GM12878 (cell line): ENCODE results near the gene PRAMEF9. TPM values are rescaled to one million over a fixed set of nuclear protein-coding genes. Genes with fewer than 3 reads are reported as not detected.

Experiments
- ATAC-seq: fragments of 200-7000 bp; cut with Tn5 transposase; 3 replicates; pipeline ENCODE4 v1.9.1; 2020; ENCODE audit warnings: mild to moderate bottlenecking, moderate library complexity
- BruUV-seq: library from RNA; stranded (reverse); fragments of 400-500 nt; replicated peaks from 2 replicates; lab custom pipeline; 2021; lab: Mats Ljungman, UMichigan
- CTCF ChIA-PET: fragments of 300-600 bp; sonication (Branson Sonifier 250); formaldehyde crosslinking; extraction: SDS; loops from one replicate; lab custom pipeline; 2021; ENCODE audit warnings: inconsistent platforms; lab: Yijun Ruan, JAX
- POLR2A ChIA-PET: fragments of 350-600 bp; formaldehyde crosslinking; extraction: SDS; loops from one replicate; lab custom pipeline; 2021; ENCODE audit warnings: inconsistent platforms; lab: Charles Lee
- RAD21 ChIA-PET: fragments of 300-600 bp; sonication (Branson Sonifier 250); formaldehyde crosslinking; loops from one replicate; lab custom pipeline; 2023; ENCODE audit warnings: antibody characterized with exemption; ENCODE audit not compliant: unreplicated experiment; lab: Charles Lee
- SMC1A ChIA-PET: fragments of 300-600 bp; sonication (Branson Sonifier 250); formaldehyde crosslinking; loops from one replicate; lab custom pipeline; 2023; ENCODE audit not compliant: unreplicated experiment, uncharacterized antibody; lab: Charles Lee
- DNase-seq: peaks from one replicate; pipeline ENCODE4 v3.0.0-alpha.2; 2011; ENCODE audit warnings: low read depth, low spot score
- FAIRE-seq: peaks from 3 replicates; lab custom pipeline; 2011; peaks lifted over from hg19 to GRCh38; lab: Jason Lieb, UNC
- H2AFZ ChIP-seq: 2 replicates; pipeline ENCODE4 v1.6.0; 2011; ENCODE audit warnings: low read depth, low read length, control low read depth; ENCODE audit not compliant: control insufficient read depth
- H3K27ac ChIP-seq: 2 replicates; pipeline ENCODE4 v1.5.1; 2011; ENCODE audit warnings: control low read depth; ENCODE audit not compliant: control insufficient read depth, insufficient read depth
- H3K27me3 ChIP-seq, 2 experiments: replicated peaks in 1 of 2; 2 replicates each; pipeline versions ENCODE4 v1.6.0 to v1.6.1; 2011; ENCODE audit warnings: low read length in 1 of 2; ENCODE audit not compliant: control insufficient read depth in 2 of 2, insufficient read depth in 2 of 2
- H3K36me3 ChIP-seq, 2 experiments: 2 replicates each; pipeline ENCODE4 v1.5.1; 2011; ENCODE audit warnings: low read length in 1 of 2; ENCODE audit not compliant: control insufficient read depth in 2 of 2, insufficient read depth in 2 of 2
- H3K4me1 ChIP-seq: 2 replicates; pipeline ENCODE4 v1.6.1; 2011; ENCODE audit warnings: mild to moderate bottlenecking, low read length, moderate library complexity, mixed read lengths; ENCODE audit not compliant: control insufficient read depth, insufficient read depth
- H3K4me2 ChIP-seq: 2 replicates; pipeline ENCODE4 v1.6.0; 2011; ENCODE audit warnings: control low read depth; ENCODE audit not compliant: control insufficient read depth, insufficient read depth
- H3K4me3 ChIP-seq: fragments of 200-600 bp; sonication (generic); 2 replicates; pipeline ENCODE4 v1.5.1; 2016
- H3K79me2 ChIP-seq: 2 replicates; pipeline ENCODE4 v1.6.0; 2011; ENCODE audit warnings: low read length; ENCODE audit not compliant: control insufficient read depth, insufficient read depth
- H3K9ac ChIP-seq: 2 replicates; pipeline ENCODE4 v1.8.0; 2011; ENCODE audit warnings: low read length, control low read depth, mixed read lengths; ENCODE audit not compliant: control insufficient read depth, insufficient read depth
- H3K9me3 ChIP-seq: replicated peaks from 3 replicates; pipeline ENCODE4 v1.5.1; 2011; ENCODE audit warnings: mild to moderate bottlenecking, low read length; ENCODE audit not compliant: control insufficient read depth, insufficient read depth
- H4K20me1 ChIP-seq: 2 replicates; pipeline ENCODE4 v1.6.0; 2011; ENCODE audit not compliant: control insufficient read depth, insufficient read depth
- CHD1 ChIP-seq: IDR thresholded peaks from 2 replicates; pipeline ENCODE4 v1.6.1; 2012; ENCODE audit warnings: low read depth, low read length, improper control_type of control experiment
- CREM ChIP-seq: IDR thresholded peaks from 2 replicates; pipeline ENCODE4 v1.6.1; 2014; ENCODE audit warnings: antibody characterized with exemption, low read depth
- CTCF ChIP-seq, 3 experiments: IDR thresholded peaks in 2 of 3; conservative IDR thresholded peaks in 1 of 3; 2 replicates each; pipeline ENCODE4 v1.5.1; 2011; ENCODE audit warnings: low read depth in 3 of 3, low read length in 3 of 3, mild to moderate bottlenecking in 3 of 3, control low read depth in 2 of 3, moderate library complexity in 2 of 3, inconsistent platforms in 1 of 3, mixed read lengths in 1 of 3; ENCODE audit not compliant: control insufficient read depth in 2 of 3, insufficient read depth in 1 of 3; ENCODE audit errors: extremely low read depth in 1 of 3
- EZH2 ChIP-seq: IDR thresholded peaks from 2 replicates; pipeline ENCODE4 v1.6.1; 2012; ENCODE audit warnings: low read depth, mild to moderate bottlenecking, control low read depth, inconsistent platforms, low read length, borderline replicate concordance; ENCODE audit not compliant: control insufficient read depth
- FOS ChIP-seq: IDR thresholded peaks from 3 replicates; pipeline ENCODE4 v1.6.1; 2011; ENCODE audit warnings: borderline replicate concordance; ENCODE audit not compliant: insufficient read length; ENCODE audit errors: extremely low read depth
- HDAC2 ChIP-seq: fragments of 200-600 bp; sonication (generic); IDR thresholded peaks from 2 replicates; pipeline ENCODE4 v1.6.1; 2017
- HDGF ChIP-seq: fragments of 450-650 bp; IDR thresholded peaks from 2 replicates; pipeline ENCODE4 v1.6.1; 2016; ENCODE audit warnings: antibody characterized with exemption
- NFXL1 ChIP-seq: fragments of 450-650 bp; IDR thresholded peaks from 2 replicates; pipeline ENCODE4 v1.6.1; 2017; ENCODE audit warnings: antibody characterized with exemption, mild to moderate bottlenecking, borderline replicate concordance
- NFYB ChIP-seq: IDR thresholded peaks from 2 replicates; pipeline ENCODE4 v1.6.1; 2011; ENCODE audit warnings: low read depth, mild to moderate bottlenecking, low read length, improper control_type of control experiment, moderate library complexity; ENCODE audit not compliant: insufficient read depth
- NR2F1 ChIP-seq: fragments of 450-650 bp; conservative IDR thresholded peaks from 2 replicates; pipeline ENCODE4 v1.6.1; 2017; ENCODE audit warnings: mild to moderate bottlenecking
- PKNOX1 ChIP-seq: fragments of 450-650 bp; IDR thresholded peaks from 2 replicates; pipeline ENCODE4 v1.6.1; 2016; ENCODE audit warnings: mild to moderate bottlenecking
- RAD21 ChIP-seq: IDR thresholded peaks from 2 replicates; pipeline ENCODE4 v1.6.1; 2011; ENCODE audit warnings: mild to moderate bottlenecking, low read depth, low read length, moderate library complexity; ENCODE audit not compliant: insufficient read depth
- SMARCA5 ChIP-seq: fragments of 450-650 bp; IDR thresholded peaks from 2 replicates; pipeline ENCODE4 v1.6.1; 2017; ENCODE audit warnings: mild to moderate bottlenecking
- SMC3 ChIP-seq: IDR thresholded peaks from 2 replicates; pipeline ENCODE4 v1.6.1; 2011; ENCODE audit warnings: low read length, improper control_type of control experiment, borderline replicate concordance
- SREBF2 ChIP-seq: IDR thresholded peaks from 2 replicates; pipeline ENCODE4 v1.6.1; 2012; ENCODE audit warnings: mild to moderate bottlenecking, low read length
- ZZZ3 ChIP-seq: IDR thresholded peaks from 2 replicates; pipeline ENCODE4 v1.6.1; 2011; ENCODE audit warnings: low read depth; ENCODE audit not compliant: control insufficient read depth, insufficient read length
- WGBS: methylation state at CpG from one replicate; pipeline ENCODE4 v1.1.6; 2016; ENCODE audit warnings: low lambda C conversion rate; ENCODE audit not compliant: insufficient replicate concordance, insufficient coverage; ENCODE audit errors: missing lambda C conversion rate; 5-methylcytosine and 5-hydroxymethylcytosine counted together
- in situ Hi-C: fragments of 300-500 bp; cut with MboI; formaldehyde crosslinking; loops from 9 replicates; pipeline ENCODE4 v1.14.3; 2018; ENCODE audit warnings: mixed read lengths
- intact Hi-C: fragments of 100-400 bp; cut with micrococcal nuclease; formaldehyde crosslinking; loops from one replicate; pipeline ENCODE4 v1.14.2; 2022; ENCODE audit not compliant: unreplicated experiment
- polyA plus RNA-seq, 11 experiments: library from polyadenylated mRNA; depleted of rRNA in 4 of 11; unstranded in 6 of 11; stranded (reverse) in 5 of 11; fragments of >200 nt; fragmentation: Nextera tagmentation in 4 of 11; fragmentation: Illumina TruSeq in 1 of 11; extraction: Ambion mirVana in 4 of 11; extraction: Trizol in 1 of 11; gene quantifications; 1 replicate in 1 of 11; 2 replicates in 10 of 11; pipeline versions ENCODE4 v1.2.1 to v1.2.3, GENCODE V29; 2011 to 2016; ENCODE audit warnings: inconsistent platforms in 2 of 11, missing spikeins in 2 of 11, low read depth in 1 of 11
- total RNA-seq, 4 experiments: library from RNA; depleted of rRNA in 3 of 4; stranded (reverse); fragments of >200 nt in 3 of 4; fragmentation: Illumina TruSeq in 1 of 4; extraction: Trizol in 1 of 4; gene quantifications; 2 replicates each; pipeline versions ENCODE4 v1.2.1 to v1.2.3, GENCODE V29; 2013 to 2021
- TF ChIP-seq, protein P1 (sequence below): fragments of 450-650 bp; IDR thresholded peaks from 2 replicates; pipeline ENCODE4 v1.6.1; 2016; ENCODE audit warnings: mild to moderate bottlenecking, moderate library complexity, borderline replicate concordance

PRAMEF9 gene
- total and polyA plus RNA-seq, 10 of the 15 experiments (the other 5 are each of a cell fraction or from before 2014, with no cell fraction given), result not detected

GRCh38 chr1:13228343-13228781 lies 56.7 kb downstream of the PRAMEF9 start:
- CTCF ChIA-PET, result no interaction called here
- TF ChIP-seq SMC3 (peak; percentile 31; the same call in 1 of the 2 replicates), CTCF (IDR thresholded peaks at IDR 0.05 in 2 of 3, conservative IDR thresholded peaks at IDR 0.05 in 1 of 3; ENCODE audit: control insufficient read depth in 2 of 3, extremely low read depth in 1 of 3, insufficient read depth in 1 of 3, low read depth in 3 of 3, low read length in 3 of 3) (peak; percentile 54 to 83 (median 77)), HDGF (no peak), FOS (no peak), HDAC2 (no peak), CREM (no peak), EZH2 (no peak), RAD21 (0 out of 2 replicates have a peak, but pooled peaks have one; percentile 14), NFYB (no peak), NFXL1 (no peak), NR2F1 (no peak), SMARCA5 (no peak), CHD1 (no peak), PKNOX1 (no peak), SREBF2 (no peak), ZZZ3 (no peak)
- TF ChIP-seq, protein P1, sequence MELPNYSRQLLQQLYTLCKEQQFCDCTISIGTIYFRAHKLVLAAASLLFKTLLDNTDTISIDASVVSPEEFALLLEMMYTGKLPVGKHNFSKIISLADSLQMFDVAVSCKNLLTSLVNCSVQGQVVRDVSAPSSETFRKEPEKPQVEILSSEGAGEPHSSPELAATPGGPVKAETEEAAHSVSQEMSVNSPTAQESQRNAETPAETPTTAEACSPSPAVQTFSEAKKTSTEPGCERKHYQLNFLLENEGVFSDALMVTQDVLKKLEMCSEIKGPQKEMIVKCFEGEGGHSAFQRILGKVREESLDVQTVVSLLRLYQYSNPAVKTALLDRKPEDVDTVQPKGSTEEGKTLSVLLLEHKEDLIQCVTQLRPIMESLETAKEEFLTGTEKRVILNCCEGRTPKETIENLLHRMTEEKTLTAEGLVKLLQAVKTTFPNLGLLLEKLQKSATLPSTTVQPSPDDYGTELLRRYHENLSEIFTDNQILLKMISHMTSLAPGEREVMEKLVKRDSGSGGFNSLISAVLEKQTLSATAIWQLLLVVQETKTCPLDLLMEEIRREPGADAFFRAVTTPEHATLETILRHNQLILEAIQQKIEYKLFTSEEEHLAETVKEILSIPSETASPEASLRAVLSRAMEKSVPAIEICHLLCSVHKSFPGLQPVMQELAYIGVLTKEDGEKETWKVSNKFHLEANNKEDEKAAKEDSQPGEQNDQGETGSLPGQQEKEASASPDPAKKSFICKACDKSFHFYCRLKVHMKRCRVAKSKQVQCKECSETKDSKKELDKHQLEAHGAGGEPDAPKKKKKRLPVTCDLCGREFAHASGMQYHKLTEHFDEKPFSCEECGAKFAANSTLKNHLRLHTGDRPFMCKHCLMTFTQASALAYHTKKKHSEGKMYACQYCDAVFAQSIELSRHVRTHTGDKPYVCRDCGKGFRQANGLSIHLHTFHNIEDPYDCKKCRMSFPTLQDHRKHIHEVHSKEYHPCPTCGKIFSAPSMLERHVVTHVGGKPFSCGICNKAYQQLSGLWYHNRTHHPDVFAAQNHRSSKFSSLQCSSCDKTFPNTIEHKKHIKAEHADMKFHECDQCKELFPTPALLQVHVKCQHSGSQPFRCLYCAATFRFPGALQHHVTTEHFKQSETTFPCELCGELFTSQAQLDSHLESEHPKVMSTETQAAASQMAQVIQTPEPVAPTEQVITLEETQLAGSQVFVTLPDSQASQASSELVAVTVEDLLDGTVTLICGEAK, result no peak

More at GRCh38 chr1:13228343-13228781, 56.7 kb downstream of the PRAMEF9 start:
- no peaks in the 10 kb centered on the region; a peak in 1 of 4 replicates for H3K27me3 ChIP-seq
- BruUV-seq, result no TSS peak
- in situ Hi-C loops, result loop anchor here (25.0 kb wide), 2 partner anchors 416 to 691 kb away; no protein-coding TSS in a partner anchor
- H3K9me3 ChIP-seq, result no peaks in the 10 kb centered on the region
- no peak overlapping the region for H2AFZ ChIP-seq
- no peaks in the 10 kb centered on the region for H3K79me2 ChIP-seq
- ChIA-PET POLR2A (no interaction called here), RAD21 (no interaction called here), SMC1A (no interaction called here)
- H4K20me1 ChIP-seq, result no peaks in the 10 kb centered on the region
- intact Hi-C loops, result no loop called here
- H3K4me2 ChIP-seq, result no peak overlapping the region
- no peaks in the 10 kb centered on the region for H3K36me3 ChIP-seq
- no peak for FAIRE-seq
- no peak overlapping the region for H3K4me3 ChIP-seq
- no peak overlapping the region for H3K27ac ChIP-seq
- 28% methylated on average over 7 of the region's 7 CpGs for WGBS
- peak; percentile 82 for ATAC-seq
- no peaks in the 10 kb centered on the region for H3K4me1 ChIP-seq
- no peak for DNase-seq
- no peak overlapping the region for H3K9ac ChIP-seq
